TTC549 (cell line): ENCODE data around the gene TRIM66.

ENCODE experiments used
- FAIRE-seq: peaks from 2 replicates; lab custom pipeline; 2012; peaks lifted over from hg19 to GRCh38; lab: Jason Lieb, UNC

Gene TRIM66

GRCh38 chr11:8654503-8654902, 28.0 kb downstream of the TRIM66 start:
- FAIRE-seq, result no peak

- FAIRE-seq, result no peak
Measured at GRCh38 chr11:8652140-8652539, 30.3 kb downstream of the TRIM66 start.

DNA sequence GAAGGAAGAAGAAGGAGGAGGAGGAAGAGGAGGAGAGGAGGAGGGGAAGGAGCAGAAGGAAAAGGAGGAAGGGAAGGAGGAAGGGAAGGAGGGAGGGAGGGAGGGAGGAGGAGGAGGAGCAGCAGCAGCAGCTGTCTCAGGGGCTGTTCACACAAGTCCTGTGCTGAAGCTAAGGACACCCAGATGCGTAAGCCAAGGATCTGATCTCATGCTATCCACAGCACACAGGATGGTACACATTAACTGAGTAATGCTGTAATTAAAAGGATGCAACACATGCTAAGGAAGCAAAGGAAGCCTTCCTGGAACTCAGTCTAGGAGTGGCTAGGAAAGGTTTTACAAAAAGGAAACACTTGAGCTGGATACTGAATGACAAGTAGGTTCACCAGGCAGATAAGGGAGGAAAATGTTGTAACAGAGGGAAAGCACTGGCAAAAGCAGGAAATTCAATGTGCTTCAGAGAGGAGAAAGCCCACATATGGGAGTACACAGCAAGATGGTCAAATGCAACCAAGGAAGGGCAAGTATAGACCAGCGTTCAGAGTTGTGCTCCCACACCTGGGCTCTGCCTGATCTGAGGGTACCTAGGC, 32.0 kb downstream of the TRIM66 start:
- no peak for FAIRE-seq

- FAIRE-seq, result no peak
Measured at GRCh38 chr11:8649361-8649760, 33.1 kb downstream of the TRIM66 start.

DNA sequence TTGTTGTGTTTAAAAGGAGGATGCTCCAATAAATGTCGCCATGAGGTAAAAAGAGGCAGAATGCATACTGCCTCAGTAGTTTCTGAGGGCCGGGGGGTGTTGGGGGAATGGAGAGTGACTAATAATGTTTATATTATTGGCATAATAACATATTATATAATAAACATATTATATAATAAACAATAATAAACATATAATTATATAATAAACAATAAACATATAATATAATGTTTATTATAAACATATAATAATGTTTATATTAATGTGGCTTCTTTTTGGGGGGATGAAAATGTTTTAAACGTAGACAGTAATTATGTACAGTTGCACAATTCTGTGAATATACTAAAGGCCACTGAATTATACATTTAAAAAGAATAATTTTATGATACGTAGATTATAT, 35.6 kb downstream of the TRIM66 start:
- FAIRE-seq, result no peak

DNA sequence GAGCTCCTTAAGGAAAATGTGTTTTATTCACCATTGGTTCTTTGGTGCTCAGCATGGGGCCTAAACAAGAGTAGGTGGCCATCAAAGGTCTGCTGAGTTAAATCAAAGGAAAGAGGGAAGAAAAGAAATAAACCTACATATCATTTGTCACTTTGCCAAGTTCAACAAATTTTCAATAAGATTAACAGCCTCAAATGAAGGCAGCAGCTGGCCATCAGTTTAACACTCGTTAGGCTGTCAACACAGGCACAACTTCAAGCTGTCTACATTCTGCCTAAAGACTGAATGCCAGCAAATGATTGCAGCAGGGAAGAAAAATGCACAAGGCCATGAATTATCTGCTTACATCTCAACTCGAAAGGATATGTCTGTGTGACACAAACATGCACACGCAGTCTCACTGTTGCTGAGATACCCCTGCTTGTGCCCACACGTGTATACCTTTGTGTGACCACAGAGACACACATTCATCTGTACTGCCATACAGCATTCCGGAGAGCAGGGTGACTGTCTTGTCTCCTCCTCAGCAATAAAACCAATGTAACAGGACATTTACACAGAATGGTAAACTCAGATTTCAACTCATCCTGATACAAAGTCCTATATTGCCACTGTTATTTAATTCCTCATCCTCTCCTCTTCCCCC, 40.1 kb downstream of the TRIM66 start:
- FAIRE-seq, result no peak

- FAIRE-seq, result no peak
Measured at GRCh38 chr11:8641332-8641731, 41.1 kb downstream of the TRIM66 start.

DNA sequence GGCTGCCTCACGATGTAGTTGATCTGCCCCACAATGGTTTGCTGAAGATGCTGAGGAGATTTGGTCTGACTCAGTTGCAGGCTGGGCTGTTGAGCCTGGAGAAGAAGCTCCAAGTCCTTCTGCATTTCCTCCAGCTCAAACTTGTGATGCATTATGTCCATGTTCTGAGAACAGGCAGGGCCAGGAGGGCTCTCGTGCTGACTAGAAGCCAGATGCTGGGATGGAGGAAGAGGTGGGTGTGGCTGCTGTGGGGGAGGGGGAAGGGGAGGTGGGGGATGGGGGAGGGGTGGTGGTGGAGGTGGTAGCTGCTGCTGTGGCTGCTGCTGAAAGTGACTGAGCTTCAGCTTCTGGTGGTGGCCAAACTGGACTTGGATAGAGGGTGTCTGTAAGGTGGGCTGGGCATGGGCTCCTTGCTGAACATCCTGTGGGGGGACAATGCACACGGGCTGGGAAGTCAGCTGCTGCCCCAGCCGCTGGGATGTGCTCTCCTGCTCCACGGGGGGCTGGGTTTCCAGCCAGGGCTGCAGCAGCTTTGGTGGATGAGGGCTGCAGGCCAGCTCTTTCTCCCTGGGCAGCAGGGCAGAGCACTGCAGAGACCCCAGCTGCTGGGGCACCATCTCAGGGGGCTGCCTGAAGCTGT, 42.1 kb downstream of the TRIM66 start:
- FAIRE-seq, result no peak

GRCh38 chr11:8639655-8640054, 42.8 kb downstream of the TRIM66 start:
- FAIRE-seq, result no peak

- FAIRE-seq, result no peak
Measured at GRCh38 chr11:8638300-8638699, 44.2 kb downstream of the TRIM66 start.

GRCh38 chr11:8636127-8636526, 46.3 kb downstream of the TRIM66 start:
- FAIRE-seq, result no peak

- FAIRE-seq, result no peak
Measured at GRCh38 chr11:8634498-8634897, 48.0 kb downstream of the TRIM66 start.

DNA sequence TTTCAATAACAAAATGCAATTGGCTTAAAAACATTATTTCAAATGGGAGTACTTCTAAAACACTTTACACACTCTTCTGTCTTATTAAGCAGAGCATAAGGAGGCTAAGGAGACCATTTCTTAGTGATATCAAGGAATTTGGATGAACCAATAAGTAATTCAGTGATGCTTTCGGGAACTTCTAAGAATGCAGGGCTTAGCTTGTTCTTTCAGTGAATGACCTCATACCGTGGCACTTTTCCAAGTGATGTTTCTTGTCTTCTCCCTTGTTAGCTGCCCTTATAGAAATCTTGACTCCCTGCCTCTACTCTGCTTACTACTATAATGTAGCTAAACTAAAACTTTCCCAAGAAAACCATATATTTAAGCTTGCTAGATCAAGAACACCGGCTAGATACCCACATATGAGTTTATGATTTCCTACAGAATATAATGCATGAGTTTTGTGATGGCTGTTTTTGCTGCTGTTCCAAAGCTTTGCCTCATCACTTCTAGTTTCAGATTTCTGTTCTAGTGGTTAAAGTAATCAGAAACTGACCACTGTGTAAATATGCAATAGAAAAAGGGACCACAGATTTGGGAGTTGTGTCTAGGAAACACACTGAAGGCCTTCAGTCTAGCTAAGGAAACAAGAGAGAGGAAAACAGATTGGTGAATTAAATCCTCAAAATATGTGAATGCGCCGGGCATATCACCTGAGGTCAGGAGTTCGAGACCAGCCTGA, 50.9 kb downstream of the TRIM66 start:
- no peak for FAIRE-seq

GRCh38 chr11:8624698-8625097, 57.8 kb downstream of the TRIM66 start:
- FAIRE-seq, result no peak

GRCh38 chr11:8621147-8621546, 61.3 kb downstream of the TRIM66 start:
- no peak for FAIRE-seq

- no peak for FAIRE-seq
Measured at GRCh38 chr11:8617063-8617462, 65.4 kb downstream of the TRIM66 start.

- FAIRE-seq, result no peak
Measured at GRCh38 chr11:8615291-8616032, 67.0 kb downstream of the TRIM66 start.

GRCh38 chr11:8614497-8614896, 68.0 kb downstream of the TRIM66 start:
- FAIRE-seq, result no peak

GRCh38 chr11:8613036-8613435, 69.4 kb downstream of the TRIM66 start:
- FAIRE-seq, result no peak

DNA sequence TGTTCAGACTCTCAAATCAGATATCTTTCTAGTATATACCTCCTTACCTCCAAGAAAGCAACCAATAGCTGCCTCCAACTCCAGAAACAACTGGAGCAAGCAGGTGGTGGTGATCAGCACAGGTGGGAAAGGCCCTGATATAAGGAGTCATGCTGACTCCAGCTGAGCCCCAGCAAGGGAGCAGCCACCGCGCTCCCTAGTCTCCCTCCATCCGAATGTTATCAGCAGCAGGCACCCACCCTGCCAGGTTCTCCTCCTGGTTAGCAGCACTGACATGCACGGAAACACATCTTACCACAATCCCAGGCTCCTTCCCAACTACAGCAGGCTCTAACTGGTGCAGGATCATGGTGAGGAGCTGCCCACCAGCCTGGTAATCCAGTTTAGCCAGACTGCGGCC, 69.9 kb downstream of the TRIM66 start:
- no peak for FAIRE-seq

DNA sequence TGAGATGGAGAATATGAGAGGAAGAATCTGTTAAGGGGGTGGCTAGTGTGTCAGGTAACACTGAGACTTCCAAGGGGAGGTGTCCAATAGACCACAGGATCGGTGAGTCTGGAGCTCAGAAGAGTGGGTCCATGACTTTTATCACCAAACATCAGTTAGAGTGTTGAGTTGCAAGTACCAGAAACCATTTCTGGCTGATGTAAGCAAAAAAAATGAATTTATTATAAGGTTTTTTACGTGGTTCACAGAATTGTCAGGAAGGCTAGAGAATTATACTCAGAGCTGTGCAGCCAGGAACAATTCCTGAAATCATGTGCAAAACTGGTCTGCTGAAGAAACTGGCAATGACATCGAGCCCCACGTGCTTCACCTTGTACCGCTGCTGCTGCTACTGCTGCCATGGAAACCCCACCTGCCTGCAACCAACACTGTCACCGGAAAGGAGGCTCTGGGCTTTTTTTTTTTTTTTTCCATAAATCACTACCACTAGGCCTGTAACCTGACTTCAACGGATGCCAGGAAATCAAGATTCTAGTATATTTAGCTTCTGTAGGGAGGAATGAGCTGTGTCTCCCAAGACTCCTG, 71.8 kb downstream of the TRIM66 start:
- no peak for FAIRE-seq

DNA sequence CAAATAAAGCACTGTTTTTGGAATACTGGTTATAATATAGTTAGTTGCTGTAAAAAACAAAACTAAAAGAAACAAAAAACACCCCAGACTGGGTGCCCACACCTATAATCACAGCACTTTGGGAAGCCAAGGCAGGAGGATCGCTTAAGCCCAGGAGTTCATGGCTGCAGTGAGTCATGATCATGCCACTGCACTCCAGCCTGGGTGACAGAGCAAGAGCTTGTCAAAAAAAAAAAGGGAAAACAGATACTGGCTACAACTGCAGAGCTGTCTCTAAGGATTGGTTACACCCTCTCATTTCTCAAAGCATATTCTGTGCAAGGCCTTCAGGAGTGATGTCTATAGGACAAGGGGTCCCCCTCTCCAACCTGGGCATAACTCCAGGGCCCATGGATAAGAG, 73.8 kb downstream of the TRIM66 start:
- no peak for FAIRE-seq
